DMS 273 treated with DMSO at 0.1 percent for 48 hours (cell line): ENCODE measurements around the gene ACTL6B.
"Not testable (repeated sequence)": the region's sequence is repeated elsewhere in the genome, so short reads cannot be mapped to it uniquely, and the experiment has no call there.

Experiments used
- DNase-seq: peaks from one replicate; lab custom pipeline; 2025; lab: John Stamatoyannopoulos, UW

The ACTL6B gene

GRCh38 chr7:100671353-100672327, 15.4 kb upstream of the ACTL6B start:
- DNase-seq: no peak

DNA sequence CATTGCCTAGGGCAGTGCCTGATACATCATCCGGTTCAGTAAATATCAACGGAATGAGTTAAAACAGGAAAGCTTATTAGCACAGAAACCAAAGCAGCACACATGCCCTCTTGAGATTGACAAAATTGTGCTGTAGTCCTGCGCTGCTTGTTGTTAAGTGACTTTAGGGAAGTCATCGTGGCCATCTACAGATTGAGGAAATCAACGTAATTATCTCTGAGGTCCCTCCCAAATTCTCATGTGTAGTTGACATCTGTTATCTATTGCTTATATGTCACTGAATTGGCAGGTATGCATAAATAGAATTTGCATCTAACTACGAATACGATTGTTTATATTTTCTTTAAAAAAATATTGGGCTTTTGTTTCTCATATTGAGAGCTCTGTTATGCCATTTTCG, 13.8 kb upstream of the ACTL6B start:
- DNase-seq: no peak

DNA sequence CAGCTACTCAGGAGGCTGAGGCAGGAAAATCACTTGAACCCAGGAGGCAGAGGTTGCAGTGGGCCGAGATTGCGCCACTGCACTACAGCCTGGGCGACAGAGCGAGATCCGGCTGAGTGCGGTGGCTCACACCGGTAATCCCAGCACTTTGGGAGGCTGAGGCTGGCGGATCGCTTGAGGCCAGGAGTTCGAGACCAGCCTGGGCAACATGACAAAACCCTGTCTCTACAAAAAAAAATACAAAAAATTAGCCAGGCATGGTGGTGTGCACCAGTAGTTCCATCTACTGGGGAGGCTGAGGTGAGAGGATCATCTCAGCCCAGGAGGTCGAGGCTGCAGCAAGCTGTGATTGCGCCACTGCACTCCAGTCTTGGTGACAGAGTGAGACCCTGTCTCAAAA, 12.9 kb upstream of the ACTL6B start:
- DNase-seq: not testable (repeated sequence)

DNA sequence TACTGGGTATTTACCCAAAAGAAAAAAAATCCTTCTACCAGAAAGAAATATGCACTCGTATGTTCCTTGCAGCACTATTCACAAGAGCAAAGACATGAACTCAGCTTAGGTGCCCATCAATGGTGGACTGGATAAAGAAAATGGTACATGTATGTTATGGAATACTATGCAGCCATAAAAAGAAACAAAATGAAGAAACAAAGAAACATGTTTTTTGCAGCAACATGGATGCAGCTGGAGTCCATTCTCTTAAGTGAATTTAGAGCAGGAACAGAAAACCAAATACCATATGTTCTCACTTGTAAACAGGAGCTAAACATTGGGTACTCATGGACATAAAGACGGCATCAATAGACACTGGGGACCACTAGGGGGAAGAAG, 11.8 kb upstream of the ACTL6B start:
- no peak for DNase-seq

GRCh38 chr7:100667331-100668068, 11.3 kb upstream of the ACTL6B start:
- DNase-seq: no peak

DNA sequence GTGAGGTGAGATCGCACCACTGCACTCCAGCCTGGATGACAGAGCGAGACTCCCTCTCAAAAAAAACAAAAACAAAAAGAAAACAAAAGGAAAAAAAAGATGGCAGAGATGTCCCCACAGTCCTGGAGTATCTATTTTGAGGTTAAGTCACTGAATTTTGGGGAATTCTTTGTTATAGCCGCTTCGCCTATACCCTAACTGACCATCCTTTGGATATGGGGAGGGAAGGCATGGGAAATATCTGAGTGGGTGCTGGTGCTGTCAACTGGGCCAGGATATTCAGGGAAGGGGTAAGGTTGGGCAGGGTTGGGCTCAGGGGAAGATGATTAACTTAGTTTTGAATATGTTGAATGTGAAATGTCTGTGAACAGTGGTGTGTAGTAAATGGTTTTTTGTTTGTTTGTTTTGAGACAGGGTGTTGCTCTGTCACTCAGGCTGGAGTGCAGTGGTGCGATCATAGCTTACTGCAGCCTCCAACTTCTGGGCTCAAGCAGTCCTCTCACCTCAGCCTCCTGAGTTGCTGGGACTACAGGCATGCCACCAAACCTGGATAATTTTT, 9.0 kb upstream of the ACTL6B start:
- DNase-seq: no peak

DNA sequence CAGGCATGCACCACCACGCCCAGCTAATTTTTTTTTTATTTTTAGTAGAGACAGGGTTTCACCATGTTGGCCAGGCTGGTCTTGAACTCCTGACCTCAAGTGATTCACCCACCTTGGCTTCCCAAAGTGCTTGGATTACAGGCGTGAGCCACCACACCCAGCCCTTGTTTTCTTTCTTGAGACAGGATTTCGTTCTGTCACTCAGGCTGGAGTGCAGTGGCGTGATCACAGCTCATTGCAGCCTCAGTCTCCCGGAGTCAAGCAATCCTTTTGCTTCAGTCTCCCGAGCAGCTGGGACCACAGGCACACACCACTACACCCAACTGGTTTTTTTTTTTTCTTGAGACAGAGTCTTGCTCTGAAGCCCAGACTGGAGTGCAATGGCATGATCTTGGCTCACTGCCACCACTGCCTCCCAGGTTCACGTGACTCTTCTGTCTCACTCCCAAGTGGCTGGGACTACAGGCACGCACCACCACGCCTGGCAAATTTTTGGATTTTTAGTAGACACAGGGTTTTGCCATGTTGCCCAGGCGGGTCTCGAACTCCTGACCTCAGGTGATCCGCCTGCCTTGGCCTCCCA, 6.0 kb upstream of the ACTL6B start:
- DNase-seq: not testable (repeated sequence)

DNA sequence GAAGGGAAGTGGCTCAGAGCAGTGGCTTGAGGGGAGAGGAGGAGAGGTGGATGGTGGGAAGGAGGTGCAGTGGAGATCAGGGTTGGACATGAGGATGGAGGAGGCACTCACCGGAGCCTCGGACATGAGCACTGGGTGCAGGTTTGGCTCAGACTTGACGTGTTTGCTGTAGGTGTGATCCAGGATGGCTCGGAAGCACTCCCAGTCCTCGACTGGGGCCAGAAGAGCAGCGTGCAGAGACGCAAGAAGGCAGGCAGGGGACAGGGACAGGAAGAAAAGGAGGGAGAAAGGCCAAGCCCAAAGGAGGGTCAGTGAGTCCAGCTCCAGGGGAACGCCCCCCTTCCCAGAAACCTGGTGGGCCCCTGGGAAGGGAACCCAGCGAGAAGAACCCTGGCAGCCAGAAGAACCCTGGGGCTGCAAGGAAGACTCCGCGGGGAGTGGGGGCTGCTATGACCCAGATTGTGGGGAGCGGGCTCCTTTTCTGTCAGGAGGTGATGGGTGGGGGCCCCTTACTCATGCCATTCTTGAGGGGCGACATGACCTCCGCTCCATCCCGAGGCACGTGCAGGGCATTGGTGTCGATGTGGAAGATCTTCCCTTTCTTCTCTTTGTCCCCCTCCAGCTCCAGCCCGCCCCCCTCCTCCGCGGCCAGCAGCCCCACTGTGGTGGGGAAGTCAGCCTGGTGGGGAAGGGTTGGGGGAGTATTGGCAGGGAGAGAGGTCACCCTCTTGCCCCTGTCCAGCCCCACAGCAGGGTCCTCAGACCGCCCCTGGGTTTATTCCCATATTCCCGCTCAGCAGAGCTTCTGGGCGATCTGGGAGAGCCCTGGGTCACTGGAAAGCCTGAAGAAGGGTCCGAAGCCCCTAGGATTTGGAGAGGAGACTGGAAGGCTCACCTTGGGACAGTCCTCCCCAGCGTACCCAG, 1.1 kb downstream of the ACTL6B start:
- no peak for DNase-seq

DNA sequence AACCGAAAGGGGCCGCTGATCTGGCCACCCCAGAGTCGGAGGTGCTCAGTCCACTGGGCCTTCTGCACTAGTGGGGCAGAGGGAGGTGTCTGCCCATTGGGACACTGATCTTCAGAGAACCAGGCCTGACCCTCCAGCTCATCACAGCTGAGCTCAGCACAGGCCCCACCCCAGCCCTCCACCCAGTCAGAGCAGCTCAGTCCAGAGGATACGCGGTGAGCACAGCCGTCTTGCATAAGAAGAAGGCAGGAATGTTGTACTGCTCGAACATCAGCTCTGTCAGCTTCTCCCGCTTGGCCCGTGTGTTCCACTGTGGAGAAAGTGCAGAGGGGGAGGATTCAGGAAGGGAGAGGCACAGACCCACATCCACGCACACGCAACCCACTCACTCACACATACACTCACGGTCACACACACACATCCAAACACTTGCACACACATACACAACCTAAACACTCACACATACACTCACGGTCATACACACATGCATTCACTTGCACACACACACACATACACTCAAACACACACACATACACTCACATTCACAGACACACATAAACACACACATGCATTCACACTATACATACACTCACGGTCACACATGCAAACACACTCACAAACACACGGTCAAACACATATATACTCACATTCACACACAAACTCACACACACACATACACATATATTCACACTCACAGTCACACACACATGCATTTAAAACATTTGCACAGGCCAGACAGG, 6.3 kb downstream of the ACTL6B start:
- DNase-seq: no peak

GRCh38 chr7:100642534-100642907, 13.7 kb downstream of the ACTL6B start:
- no peak for DNase-seq

DNA sequence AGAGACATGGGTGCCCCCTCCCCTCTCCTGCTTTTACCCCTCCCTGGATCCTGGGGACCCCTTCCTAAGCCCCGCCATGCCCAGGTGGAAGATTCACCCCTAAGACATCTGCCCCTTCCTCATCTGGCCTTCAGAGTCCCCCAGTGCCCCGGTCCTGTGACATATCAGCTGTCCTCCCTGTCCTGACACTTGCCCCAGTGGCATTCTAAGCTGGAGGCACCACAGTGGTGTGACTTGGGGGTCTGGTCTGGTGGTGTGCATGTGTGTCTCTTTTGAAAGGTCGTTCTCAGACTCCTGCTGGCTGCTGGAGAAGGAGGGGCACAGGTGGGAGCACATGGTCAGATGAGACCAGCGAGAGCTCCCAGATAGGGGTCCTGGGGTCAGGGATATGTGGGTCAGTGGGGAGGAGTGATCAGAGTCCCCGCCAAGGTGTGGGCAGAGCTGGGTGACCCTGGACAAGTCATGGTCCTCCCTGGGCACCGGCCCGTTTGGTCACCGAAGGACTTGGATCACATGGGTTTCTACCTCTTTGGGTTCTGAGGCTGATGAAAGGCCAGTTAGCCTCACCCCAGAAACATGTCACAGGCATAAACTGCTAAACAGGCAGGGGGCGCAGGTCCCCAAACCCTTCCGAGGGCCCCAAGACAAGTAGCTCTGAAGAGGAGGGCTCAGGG, 14.3 kb downstream of the ACTL6B start:
- no peak for DNase-seq

- no peak for DNase-seq
These were observed 14.8 kb downstream of the ACTL6B start, which contains the start of gene TFR2 for GRCh38 chr7:100641463-100641859. Gene TFR2 (minus strand): TSS chr7:100641552. CDS start chr7:100641509, 43 bp downstream.

- DNase-seq: no peak
These were observed 15.5 kb downstream of the ACTL6B start for GRCh38 chr7:100640517-100641440.

DNA sequence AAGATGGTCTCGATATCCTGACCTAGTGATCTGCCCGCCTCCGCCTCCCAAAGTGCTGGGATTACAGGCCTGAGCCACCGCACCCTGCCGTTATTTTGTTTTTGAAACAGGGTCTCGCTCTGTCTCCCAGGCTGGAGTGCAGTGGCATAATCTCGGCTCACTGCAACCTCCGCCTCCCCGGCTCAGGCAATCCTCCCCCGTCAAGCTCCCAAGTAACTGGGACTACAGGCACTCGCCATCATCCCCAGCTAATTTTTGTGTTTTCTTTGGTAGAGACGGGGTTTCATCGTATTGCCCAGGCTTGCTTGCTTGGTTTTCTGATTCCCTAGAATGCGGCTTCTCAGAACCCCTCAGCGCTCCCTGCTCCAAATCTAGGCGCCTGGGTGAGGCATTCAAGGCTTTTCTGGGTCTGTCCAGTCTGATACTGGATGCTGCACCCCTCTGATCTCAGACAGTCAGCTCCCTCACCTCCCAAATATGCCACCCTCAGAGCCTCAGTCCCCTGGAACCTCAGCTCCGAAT, 16.2 kb downstream of the ACTL6B start:
- DNase-seq: no peak

DNA sequence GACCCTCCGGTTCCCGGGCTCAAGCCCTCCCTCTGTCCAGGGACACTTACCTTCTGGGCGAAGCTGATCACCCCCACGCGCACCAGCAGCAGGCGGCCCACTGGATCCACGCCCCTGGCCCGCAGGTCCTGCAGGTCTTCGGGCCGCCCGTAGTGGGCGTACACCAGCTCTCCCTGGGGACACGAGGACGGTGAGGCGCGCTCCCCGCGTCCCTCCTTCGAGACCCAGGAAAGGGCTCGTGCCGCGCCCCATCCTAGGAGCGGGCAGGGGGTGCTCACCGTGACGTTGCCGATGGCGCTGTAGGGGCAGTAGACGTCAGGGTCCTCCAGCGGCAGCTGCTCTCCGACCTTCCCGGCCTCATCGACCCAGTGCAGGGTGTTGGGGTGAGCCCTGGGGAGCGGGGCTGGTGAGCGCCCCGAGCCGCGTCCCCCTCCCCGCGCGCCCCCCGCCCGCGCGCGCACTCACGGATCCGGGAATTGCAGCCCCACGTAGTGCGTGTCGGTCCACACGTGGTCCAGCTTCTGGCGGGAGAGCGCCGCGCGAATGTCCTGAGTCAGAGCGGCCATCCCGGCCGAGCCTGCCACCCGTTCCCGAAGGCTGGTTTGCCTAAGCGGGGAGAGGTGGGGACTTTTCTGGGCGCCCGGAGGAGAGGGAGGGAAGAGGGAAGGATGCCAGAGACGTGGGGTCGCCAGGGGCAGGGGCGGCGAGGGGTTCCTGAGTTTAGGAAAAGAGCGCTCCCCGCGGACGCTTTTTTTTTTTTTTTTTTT, 23.1 kb downstream of the ACTL6B start:
- DNase-seq: no peak

GRCh38 chr7:100630066-100630465, 26.2 kb downstream of the ACTL6B start:
- DNase-seq: no peak

GRCh38 chr7:100629117-100629716, 27.0 kb downstream of the ACTL6B start:
- DNase-seq: peak; percentile 12

GRCh38 chr7:100627238-100627549, 29.1 kb downstream of the ACTL6B start:
- no peak for DNase-seq
